IPS-18c (cell line): ENCODE measurements around the gene WDR59.
"Not testable (repeated sequence)": the region's sequence is repeated elsewhere in the genome, so short reads cannot be mapped to it uniquely, and the experiment has no call there.

Source experiments
- H3K4me3 ChIP-seq: 2 replicates; pipeline ENCODE4 v1.7.0; 2013; ENCODE audit warnings: low read depth, mild to moderate bottlenecking, low read length, moderate library complexity; ENCODE audit not compliant: insufficient read depth
- H3K9me3 ChIP-seq: one replicate; pipeline ENCODE4 v1.6.1; 2013; ENCODE audit warnings: mild to moderate bottlenecking, low read length, moderate library complexity; ENCODE audit not compliant: control insufficient read depth, insufficient read depth

WDR59 gene

GRCh38 chr16:74984529-74985296 is at the start of gene WDR59:
TSS of gene WDR59 (minus strand) at chr16:74985123. CDS start at chr16:74985017, 106 bp downstream.
- H3K4me3 ChIP-seq = peak within 1 kb of the TSS; percentile 98
- no peaks in the 10 kb centered on the region for H3K9me3 ChIP-seq

- no peak overlapping the region for H3K4me3 ChIP-seq
- H3K9me3 ChIP-seq = peaks cover 2% of the 10 kb centered on the region
These were observed 47.7 kb upstream of the WDR59 start for GRCh38 chr16:75032655-75033054.

- H3K4me3 ChIP-seq = no peak overlapping the region
- peaks cover 2% of the 10 kb centered on the region for H3K9me3 ChIP-seq
These were observed 44.9 kb upstream of the WDR59 start for GRCh38 chr16:75029854-75030253.

- Histone ChIP-seq H3K4me3 (no peak overlapping the region), H3K9me3 (peaks cover 2% of the 10 kb centered on the region)
These were observed 43.7 kb upstream of the WDR59 start for GRCh38 chr16:75028544-75029135.

- Histone ChIP-seq H3K9me3 (peaks cover 2% of the 10 kb centered on the region), H3K4me3 (no peak overlapping the region)
These were observed 42.8 kb upstream of the WDR59 start for GRCh38 chr16:75027520-75028300.

- no peak overlapping the region for H3K4me3 ChIP-seq
- peaks cover 2% of the 10 kb centered on the region for H3K9me3 ChIP-seq
These were observed 42.0 kb upstream of the WDR59 start for GRCh38 chr16:75026892-75027391.

- H3K9me3 ChIP-seq, H3K4me3 ChIP-seq: not testable (repeated sequence)
These were observed 41.4 kb upstream of the WDR59 start for GRCh38 chr16:75026239-75026891.

- Histone ChIP-seq H3K9me3 (peaks cover 4% of the 10 kb centered on the region), H3K4me3 (no peak overlapping the region)
These were observed 40.8 kb upstream of the WDR59 start for GRCh38 chr16:75025761-75026160.

- H3K9me3 ChIP-seq = peaks cover 4% of the 10 kb centered on the region
- H3K4me3 ChIP-seq = no peak overlapping the region
These were observed 39.7 kb upstream of the WDR59 start for GRCh38 chr16:75024594-75024993.

- peaks cover 4% of the 10 kb centered on the region for H3K9me3 ChIP-seq
- no peak overlapping the region for H3K4me3 ChIP-seq
These were observed 39.3 kb upstream of the WDR59 start for GRCh38 chr16:75024182-75024581.

- no peak overlapping the region for H3K4me3 ChIP-seq
- peaks cover 4% of the 10 kb centered on the region for H3K9me3 ChIP-seq
These were observed 38.1 kb upstream of the WDR59 start for GRCh38 chr16:75023009-75023408.

- peaks cover 4% of the 10 kb centered on the region for H3K9me3 ChIP-seq
- no peak overlapping the region for H3K4me3 ChIP-seq
These were observed 37.6 kb upstream of the WDR59 start for GRCh38 chr16:75022567-75022966.

GRCh38 chr16:75021410-75021809 is 36.5 kb upstream of the WDR59 start:
- Histone ChIP-seq H3K9me3 (peaks cover 4% of the 10 kb centered on the region), H3K4me3 (no peak overlapping the region)

GRCh38 chr16:75019586-75019985 is 34.7 kb upstream of the WDR59 start:
- Histone ChIP-seq H3K9me3 (peaks cover 4% of the 10 kb centered on the region), H3K4me3 (no peak overlapping the region)

GRCh38 chr16:75019007-75019406 is 34.1 kb upstream of the WDR59 start:
- H3K9me3 ChIP-seq = peaks cover 4% of the 10 kb centered on the region
- no peak overlapping the region for H3K4me3 ChIP-seq

- no peak overlapping the region for H3K4me3 ChIP-seq
- H3K9me3 ChIP-seq = peaks cover 4% of the 10 kb centered on the region
These were observed 33.0 kb upstream of the WDR59 start for GRCh38 chr16:75017670-75018525.
